GM23338 (cell line): ENCODE data around the gene IKBIP.

ENCODE experiments used
- CTCF ChIP-seq, 2 experiments: fragments of 200-600 bp in 1 of 2; sonication (generic) in 1 of 2; conservative IDR thresholded peaks; 2 replicates each; pipeline versions ENCODE4 v1.5.1 to v1.6.1; 2016 to 2017; ENCODE audit warnings: antibody characterized with exemption in 2 of 2, low read depth in 2 of 2, mild to moderate bottlenecking in 2 of 2, moderate library complexity in 1 of 2
- EZH2phosphoT487 ChIP-seq: fragments of 200-600 bp; sonication (generic); IDR thresholded peaks from one replicate; pipeline ENCODE4 v1.8.1; 2018; ENCODE audit warnings: antibody characterized with exemption; ENCODE audit not compliant: unreplicated experiment

- TF ChIP-seq CTCF (conservative IDR thresholded peaks at IDR 0.05; ENCODE audit: low read depth in 2 of 2), result no peak
- no peak for TF ChIP-seq EZH2phosphoT487
Measured at GRCh38 chr12:98592825-98593322, 51.7 kb downstream of the IKBIP start.
